ENCODE data around the gene AJAP1. TPM values are rescaled to one million over a fixed set of nuclear protein-coding genes. Genes with fewer than 3 reads are reported as not detected.

AJAP1 gene
- total RNA-seq, 1 donor from 2014 or later, result 0.21 TPM

DNA sequence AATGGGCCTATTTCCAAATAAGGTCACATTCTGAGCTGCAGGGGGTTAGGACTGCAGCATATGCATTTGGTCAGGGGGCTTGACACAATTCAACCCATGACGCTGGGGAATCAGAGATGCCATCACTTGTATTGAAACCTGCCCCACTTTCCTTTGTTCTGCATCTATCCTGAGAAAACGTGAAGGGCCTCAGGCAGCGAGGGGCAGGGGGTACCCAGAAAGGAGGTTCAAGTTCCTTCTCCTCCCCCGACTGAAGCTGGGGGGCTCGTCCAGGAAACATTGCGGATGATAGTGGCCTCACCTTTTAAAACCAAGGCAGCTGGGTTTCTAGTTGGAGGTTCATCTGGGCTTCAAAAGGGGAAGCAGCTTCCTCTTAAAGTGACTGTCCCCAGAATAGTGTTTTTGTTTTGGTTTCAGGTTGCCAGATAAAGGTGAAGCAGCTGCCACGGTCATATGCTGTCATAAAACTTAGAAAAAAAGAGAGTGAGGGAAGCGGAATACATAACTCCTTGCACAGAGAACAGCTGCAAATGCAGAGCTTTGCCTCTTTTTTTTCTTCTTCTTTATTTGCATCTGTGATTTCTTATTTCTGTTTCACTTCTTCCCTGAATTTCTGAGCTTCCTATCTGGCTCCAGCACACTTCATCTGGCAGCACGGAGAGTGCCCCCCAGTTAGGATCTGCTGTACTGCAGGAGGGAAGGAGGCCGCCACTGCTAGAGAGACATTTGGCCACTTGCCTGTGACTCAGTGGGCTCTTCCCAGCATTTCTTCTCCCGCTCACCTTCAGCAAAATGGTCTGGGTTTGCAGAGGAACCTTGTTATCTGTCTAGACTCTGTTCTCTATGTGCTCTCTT lies 142.0 kb downstream of the AJAP1 start:
- Mint-ChIP-seq H3K27ac (ENCODE audit: unreplicated experiment) (no peak overlapping the region), H3K36me3 (ENCODE audit: low read depth, unreplicated experiment) (peaks cover 11% of the 10 kb centered on the region), H3K9me3 (ENCODE audit: unreplicated experiment) (peaks cover 29% of the 10 kb centered on the region), H3K27me3 (ENCODE audit: unreplicated experiment) (peaks cover 5% of the 10 kb centered on the region), H3K4me1 (ENCODE audit: unreplicated experiment) (no peaks in the 10 kb centered on the region), H3K4me3 (ENCODE audit: unreplicated experiment) (peak overlapping the region; percentile 31)
- DNase-seq (ENCODE audit: low spot score), result no peak
- TF ChIP-seq, protein P1, sequence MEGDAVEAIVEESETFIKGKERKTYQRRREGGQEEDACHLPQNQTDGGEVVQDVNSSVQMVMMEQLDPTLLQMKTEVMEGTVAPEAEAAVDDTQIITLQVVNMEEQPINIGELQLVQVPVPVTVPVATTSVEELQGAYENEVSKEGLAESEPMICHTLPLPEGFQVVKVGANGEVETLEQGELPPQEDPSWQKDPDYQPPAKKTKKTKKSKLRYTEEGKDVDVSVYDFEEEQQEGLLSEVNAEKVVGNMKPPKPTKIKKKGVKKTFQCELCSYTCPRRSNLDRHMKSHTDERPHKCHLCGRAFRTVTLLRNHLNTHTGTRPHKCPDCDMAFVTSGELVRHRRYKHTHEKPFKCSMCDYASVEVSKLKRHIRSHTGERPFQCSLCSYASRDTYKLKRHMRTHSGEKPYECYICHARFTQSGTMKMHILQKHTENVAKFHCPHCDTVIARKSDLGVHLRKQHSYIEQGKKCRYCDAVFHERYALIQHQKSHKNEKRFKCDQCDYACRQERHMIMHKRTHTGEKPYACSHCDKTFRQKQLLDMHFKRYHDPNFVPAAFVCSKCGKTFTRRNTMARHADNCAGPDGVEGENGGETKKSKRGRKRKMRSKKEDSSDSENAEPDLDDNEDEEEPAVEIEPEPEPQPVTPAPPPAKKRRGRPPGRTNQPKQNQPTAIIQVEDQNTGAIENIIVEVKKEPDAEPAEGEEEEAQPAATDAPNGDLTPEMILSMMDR (IDR thresholded peaks at IDR 0.05; ENCODE audit: unreplicated experiment), result no peak

DNA sequence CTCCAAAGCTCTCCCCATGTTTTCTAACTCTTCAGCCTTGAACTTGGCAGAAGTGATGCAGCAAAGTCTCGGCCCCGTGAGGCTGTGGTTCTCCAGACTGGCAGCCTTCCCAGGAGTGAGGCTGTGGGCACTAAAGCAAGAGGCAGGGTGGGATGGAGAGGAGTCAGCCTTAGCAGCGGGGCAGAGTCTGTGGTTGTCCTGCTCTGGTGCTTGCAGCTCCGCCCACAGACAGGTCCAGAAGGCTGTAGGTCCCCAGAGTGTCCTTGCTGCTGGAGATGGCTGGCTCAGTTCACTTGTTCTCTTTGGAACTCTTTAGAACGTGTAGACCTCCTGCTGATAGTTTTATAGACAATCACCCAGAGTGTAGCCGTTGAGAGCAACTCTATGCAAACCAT lies 142.6 kb downstream of the AJAP1 start:
- peaks cover 5% of the 10 kb centered on the region for H3K27me3 Mint-ChIP-seq (ENCODE audit: unreplicated experiment)
- H3K4me3 Mint-ChIP-seq (ENCODE audit: unreplicated experiment), result peak overlapping the region; percentile 31
- TF ChIP-seq, protein P1 (IDR thresholded peaks at IDR 0.05; ENCODE audit: unreplicated experiment), result no peak
- peaks cover 11% of the 10 kb centered on the region for H3K36me3 Mint-ChIP-seq (ENCODE audit: low read depth, unreplicated experiment)
- H3K9me3 Mint-ChIP-seq (ENCODE audit: unreplicated experiment), result peaks cover 29% of the 10 kb centered on the region
- DNase-seq (ENCODE audit: low spot score), result no peak
- no peak overlapping the region for H3K27ac Mint-ChIP-seq (ENCODE audit: unreplicated experiment)
- no peaks in the 10 kb centered on the region for H3K4me1 Mint-ChIP-seq (ENCODE audit: unreplicated experiment)

DNA sequence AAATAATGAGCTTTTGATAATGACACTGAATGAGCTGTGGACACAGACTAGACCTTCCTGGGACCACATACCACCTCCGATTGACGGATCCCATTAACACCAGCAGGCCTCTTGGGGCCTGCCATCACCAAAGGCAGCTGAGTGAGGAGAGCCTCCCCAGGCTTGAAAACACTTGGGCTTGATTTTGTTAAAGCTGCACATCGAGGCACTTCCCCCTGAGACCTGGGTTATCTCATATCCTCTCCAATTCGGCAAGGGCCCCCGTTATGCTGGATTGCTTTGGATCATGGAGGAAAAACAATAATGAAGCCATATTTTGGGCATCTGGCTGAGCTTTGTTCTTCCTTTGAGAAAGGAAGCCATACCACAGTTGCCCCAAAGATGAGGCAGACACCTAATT lies 143.0 kb downstream of the AJAP1 start:
- Mint-ChIP-seq H3K36me3 (ENCODE audit: low read depth, unreplicated experiment) (peaks cover 11% of the 10 kb centered on the region), H3K27ac (ENCODE audit: unreplicated experiment) (no peak overlapping the region), H3K27me3 (ENCODE audit: unreplicated experiment) (peaks cover 5% of the 10 kb centered on the region), H3K4me3 (ENCODE audit: unreplicated experiment) (peak overlapping the region; percentile 31), H3K9me3 (ENCODE audit: unreplicated experiment) (peaks cover 29% of the 10 kb centered on the region), H3K4me1 (ENCODE audit: unreplicated experiment) (no peaks in the 10 kb centered on the region)
- TF ChIP-seq, protein P1 (IDR thresholded peaks at IDR 0.05; ENCODE audit: unreplicated experiment), result no peak
- DNase-seq (ENCODE audit: low spot score), result no peak

DNA sequence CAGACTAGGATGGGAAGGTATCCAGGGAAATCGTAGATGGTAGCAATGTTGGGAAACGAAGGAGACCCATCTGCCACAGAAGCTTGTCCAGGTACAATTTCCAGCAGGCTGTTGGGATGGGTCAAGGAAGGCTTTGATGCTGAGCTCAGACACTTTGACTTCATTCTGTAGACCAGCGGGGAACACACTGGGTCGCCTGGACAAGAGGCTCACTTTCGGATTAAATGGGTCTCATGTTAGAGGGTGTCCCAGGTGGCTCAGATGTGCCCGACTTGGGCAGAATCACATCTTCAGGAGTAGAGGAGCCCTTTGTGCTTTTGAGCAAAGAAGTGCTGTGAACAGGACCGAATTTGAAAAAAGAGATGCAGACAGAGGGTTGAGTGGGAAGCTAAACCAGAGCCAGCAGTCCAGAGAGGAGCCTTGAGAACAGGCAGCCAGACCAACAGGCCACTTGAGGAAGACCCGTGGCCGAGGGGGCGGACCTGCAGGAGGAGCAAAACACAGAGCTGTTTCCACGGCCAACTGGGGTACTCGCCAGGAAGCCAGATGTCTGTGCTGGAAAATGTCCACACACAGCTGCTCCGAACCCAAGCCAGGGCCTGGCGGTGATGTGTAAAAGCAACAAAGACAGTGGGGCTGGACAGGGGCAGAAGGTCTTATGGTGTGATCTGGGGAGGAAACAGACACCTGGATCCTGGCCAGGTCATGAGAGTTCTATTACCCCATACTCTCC lies 146.9 kb downstream of the AJAP1 start:
- H3K4me3 Mint-ChIP-seq (ENCODE audit: unreplicated experiment), result no peak overlapping the region
- peaks cover 11% of the 10 kb centered on the region for H3K36me3 Mint-ChIP-seq (ENCODE audit: low read depth, unreplicated experiment)
- TF ChIP-seq, protein P1 (IDR thresholded peaks at IDR 0.05; ENCODE audit: unreplicated experiment), result no peak
- DNase-seq (ENCODE audit: low spot score), result no peak
- peaks cover 22% of the 10 kb centered on the region for H3K9me3 Mint-ChIP-seq (ENCODE audit: unreplicated experiment)
- H3K27me3 Mint-ChIP-seq (ENCODE audit: unreplicated experiment), result peaks cover 5% of the 10 kb centered on the region
- H3K4me1 Mint-ChIP-seq (ENCODE audit: unreplicated experiment), result no peaks in the 10 kb centered on the region
- H3K27ac Mint-ChIP-seq (ENCODE audit: unreplicated experiment), result no peak overlapping the region

DNA sequence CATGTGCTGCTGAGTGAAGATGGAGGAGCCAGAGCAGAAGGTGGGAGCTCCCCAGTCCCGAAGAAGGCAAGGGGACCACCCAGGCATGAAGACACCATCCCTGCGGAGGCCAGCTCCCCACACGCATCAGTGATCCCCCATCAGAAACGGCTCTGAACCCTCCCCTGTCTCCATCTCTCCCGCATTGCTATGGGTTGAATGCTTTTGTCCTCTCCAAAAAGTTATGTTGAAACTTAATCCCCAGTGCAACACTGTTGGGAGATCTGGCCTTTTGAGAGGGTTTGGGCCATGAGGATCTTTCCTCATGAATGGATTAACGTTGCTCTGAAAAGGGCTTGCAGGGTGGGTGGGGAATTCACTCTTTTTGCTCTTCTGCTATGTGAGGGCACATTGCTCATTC lies 147.6 kb downstream of the AJAP1 start:
- H3K4me1 Mint-ChIP-seq (ENCODE audit: unreplicated experiment), result no peaks in the 10 kb centered on the region
- H3K27ac Mint-ChIP-seq (ENCODE audit: unreplicated experiment), result no peak overlapping the region
- no peak for DNase-seq (ENCODE audit: low spot score)
- peaks cover 9% of the 10 kb centered on the region for H3K36me3 Mint-ChIP-seq (ENCODE audit: low read depth, unreplicated experiment)
- no peak overlapping the region for H3K4me3 Mint-ChIP-seq (ENCODE audit: unreplicated experiment)
- H3K9me3 Mint-ChIP-seq (ENCODE audit: unreplicated experiment), result peaks cover 16% of the 10 kb centered on the region
- H3K27me3 Mint-ChIP-seq (ENCODE audit: unreplicated experiment), result peaks cover 5% of the 10 kb centered on the region
- TF ChIP-seq, protein P1 (IDR thresholded peaks at IDR 0.05; ENCODE audit: unreplicated experiment), result no peak
